Stomach (tissue), 4 donors: ENCODE data around the gene ADAMTS16.

Experiments
- CTCF ChIP-seq, 7 experiments: fragments of 450-650 bp in 4 of 7; fragments of 200-600 bp in 3 of 7; sonication (generic) in 3 of 7; IDR thresholded peaks; one replicate each; pipeline ENCODE4 v1.5.1; 2016 to 2019; ENCODE audit warnings: antibody characterized with exemption in 7 of 7, control low read depth in 2 of 7, mild to moderate bottlenecking in 1 of 7
- EP300 ChIP-seq: sonication (generic); formaldehyde crosslinking; IDR thresholded peaks from one replicate; pipeline ENCODE4 v1.6.1; 2017; ENCODE audit warnings: antibody characterized with exemption
- POLR2A ChIP-seq, 4 donors: fragments of 450-650 bp; IDR thresholded peaks; one replicate each; pipeline ENCODE4 v1.6.1; 2016; ENCODE audit warnings: antibody characterized with exemption in 4 of 4, control low read depth in 2 of 4, mild to moderate bottlenecking in 1 of 4, moderate library complexity in 1 of 4
- POLR2AphosphoS5 ChIP-seq, 3 donors: sonication (generic); formaldehyde crosslinking; IDR thresholded peaks; one replicate each; pipeline ENCODE4 v1.6.1; 2016; ENCODE audit warnings: antibody characterized with exemption in 3 of 3

GRCh38 chr5:5235685-5236084, 95.6 kb downstream of the ADAMTS16 start:
- TF ChIP-seq POLR2AphosphoS5 (IDR thresholded peaks at IDR 0.05) (no peak), POLR2A (IDR thresholded peaks at IDR 0.05) (no peak), CTCF (IDR thresholded peaks at IDR 0.05) (no peak), EP300 (no peak)
